K562 (cell line): Measurements from ENCODE around the gene LMAN2L. TPM values are rescaled to one million over a fixed set of nuclear protein-coding genes. Genes with fewer than 3 reads are reported as not detected.
A peak's percentile ranks its signal among the peaks of the same experiment; 100 is the strongest.

Experiments used
- BRF1 ChIP-seq: IDR thresholded peaks from 3 replicates; pipeline ENCODE4 v1.6.1; 2011; ENCODE audit warnings: borderline replicate concordance, mild to moderate bottlenecking; ENCODE audit not compliant: insufficient read length; ENCODE audit errors: extremely low read depth
- EGR1 ChIP-seq: fragments of 450-650 bp; conservative IDR thresholded peaks from 2 replicates; pipeline ENCODE4 v1.6.1; 2017; ENCODE audit warnings: mild to moderate bottlenecking
- MYBL2 ChIP-seq, 2 experiments: fragments of 450-650 bp in 1 of 2; sonication (generic) in 1 of 2; formaldehyde crosslinking in 1 of 2; IDR thresholded peaks; 2 replicates each; pipeline versions ENCODE4 v1.6.1 to v1.8.1; 2017 to 2022; ENCODE audit warnings: borderline replicate concordance in 1 of 2, inconsistent platforms in 1 of 2, low read depth in 1 of 2, mild to moderate bottlenecking in 1 of 2, missing genetic modification reagents in 1 of 2, moderate library complexity in 1 of 2
- NFE2 ChIP-seq: IDR thresholded peaks from 2 replicates; pipeline ENCODE4 v1.6.1; 2014; ENCODE audit warnings: antibody characterized with exemption, low read depth
- RB1 ChIP-seq: fragments of 450-650 bp; IDR thresholded peaks from 2 replicates; pipeline ENCODE4 v1.6.1; 2017; ENCODE audit warnings: low read depth, mild to moderate bottlenecking
- TRIM24 ChIP-seq, 2 experiments: fragments of 450-650 bp; IDR thresholded peaks; 2 replicates each; pipeline ENCODE4 v1.6.1; 2016
- ZNF589 ChIP-seq: fragments of 200-800 bp; sonication (Bioruptor generic); IDR thresholded peaks from 2 replicates; pipeline ENCODE4 v1.6.1; 2016; ENCODE audit warnings: low read depth, missing genetic modification characterization, missing compliant biosample characterization
- polyA plus RNA-seq, 8 experiments: library from polyadenylated mRNA; depleted of rRNA in 4 of 8; stranded (reverse) in 5 of 8; unstranded in 3 of 8; fragments of >200 nt; fragmentation: Nextera tagmentation in 2 of 8; fragmentation: Illumina TruSeq in 1 of 8; extraction: Ambion mirVana in 2 of 8; extraction: Trizol in 1 of 8; gene quantifications; 2 replicates each; pipeline versions ENCODE4 v1.2.1 to v1.2.3, GENCODE V29; 2011 to 2014; ENCODE audit warnings: inconsistent platforms in 1 of 8, missing spikeins in 1 of 8
- total RNA-seq, 7 experiments: library from RNA; depleted of rRNA in 6 of 7; stranded (reverse); fragments of >200 nt in 6 of 7; fragmentation: Illumina TruSeq in 2 of 7; extraction: Trizol in 2 of 7; gene quantifications; 2 replicates each; pipeline versions ENCODE4 v1.2.1 to v1.2.3, GENCODE V29; 2011 to 2021; ENCODE audit warnings: low replicate concordance in 1 of 7
- TF ChIP-seq, protein P1 (sequence below): fragments of 250-450 bp; sonication (Bioruptor Pico); IDR thresholded peaks from 2 replicates; pipeline ENCODE4 v1.5.1; 2021; ENCODE audit warnings: mild to moderate bottlenecking
- TF ChIP-seq, protein P2 (sequence below): fragments of 450-650 bp; formaldehyde crosslinking; IDR thresholded peaks from 2 replicates; pipeline ENCODE4 v1.4.0; 2020; ENCODE audit warnings: mild to moderate bottlenecking, moderate library complexity
- TF ChIP-seq, protein P3 (sequence below): sonication (generic); formaldehyde crosslinking; IDR thresholded peaks from 2 replicates; pipeline ENCODE4 v1.8.0; 2023; ENCODE audit warnings: mild to moderate bottlenecking, missing genetic modification reagents
- TF ChIP-seq, protein P4 (sequence below): fragments of 250-450 bp; sonication (Bioruptor Pico); IDR thresholded peaks from 2 replicates; pipeline ENCODE4 v1.5.0; 2021
- TF ChIP-seq, protein P5 (sequence below): fragments of 450-650 bp; IDR thresholded peaks from 2 replicates; pipeline ENCODE4 v1.6.1; 2018; ENCODE audit not compliant: partially characterized antibody
- TF ChIP-seq, protein P6 (sequence below): sonication (generic); formaldehyde crosslinking; IDR thresholded peaks from 2 replicates; pipeline ENCODE4 v1.9.0; 2022; ENCODE audit warnings: mild to moderate bottlenecking, missing genetic modification reagents

LMAN2L gene
- total and polyA plus RNA-seq, 9 of the 15 experiments (the other 6 are each of a cell fraction or from before 2014, with no cell fraction given) = 7.2 to 37.7 (median 12.5) TPM

DNA sequence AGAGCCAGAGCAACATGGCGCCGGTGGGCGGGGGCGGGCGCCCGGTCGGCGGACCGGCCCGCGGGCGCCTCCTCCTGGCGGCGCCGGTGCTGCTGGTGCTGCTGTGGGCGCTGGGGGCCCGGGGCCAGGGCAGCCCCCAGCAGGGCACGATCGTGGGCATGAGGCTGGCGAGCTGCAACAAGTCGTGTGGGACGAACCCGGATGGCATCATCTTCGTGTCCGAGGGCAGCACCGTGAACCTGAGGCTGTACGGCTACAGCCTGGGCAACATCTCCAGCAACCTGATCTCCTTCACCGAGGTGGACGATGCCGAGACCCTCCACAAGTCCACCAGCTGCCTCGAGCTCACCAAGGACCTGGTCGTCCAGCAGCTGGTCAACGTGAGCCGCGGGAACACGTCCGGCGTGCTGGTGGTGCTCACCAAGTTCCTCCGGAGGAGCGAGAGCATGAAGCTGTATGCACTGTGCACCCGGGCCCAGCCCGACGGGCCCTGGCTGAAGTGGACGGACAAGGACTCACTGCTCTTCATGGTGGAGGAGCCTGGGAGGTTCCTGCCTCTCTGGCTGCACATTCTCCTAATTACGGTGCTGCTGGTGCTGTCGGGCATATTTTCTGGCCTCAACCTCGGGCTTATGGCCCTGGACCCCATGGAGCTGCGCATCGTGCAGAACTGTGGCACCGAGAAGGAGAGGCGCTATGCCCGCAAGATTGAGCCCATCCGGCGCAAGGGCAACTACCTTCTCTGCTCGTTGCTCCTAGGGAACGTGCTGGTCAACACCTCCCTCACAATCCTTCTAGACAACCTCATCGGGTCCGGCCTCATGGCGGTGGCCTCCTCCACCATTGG, 21.3 kb upstream of the LMAN2L start (continued):
- TF ChIP-seq BRF1 (no peak), EGR1 (no peak), MYBL2 (IDR thresholded peaks at IDR 0.05; ENCODE audit: low read depth) (no peak), MYBL2 (CRISPR knock-in tag; IDR thresholded peaks at IDR 0.05; ENCODE audit: borderline replicate concordance) (no peak), RB1 (peak; percentile 82), TRIM24 (IDR thresholded peaks at IDR 0.05) (no peak), ZNF589 (peak; percentile 45; the same call in 1 of the 2 replicates), NFE2 (no peak)
- TF ChIP-seq, protein P1, sequence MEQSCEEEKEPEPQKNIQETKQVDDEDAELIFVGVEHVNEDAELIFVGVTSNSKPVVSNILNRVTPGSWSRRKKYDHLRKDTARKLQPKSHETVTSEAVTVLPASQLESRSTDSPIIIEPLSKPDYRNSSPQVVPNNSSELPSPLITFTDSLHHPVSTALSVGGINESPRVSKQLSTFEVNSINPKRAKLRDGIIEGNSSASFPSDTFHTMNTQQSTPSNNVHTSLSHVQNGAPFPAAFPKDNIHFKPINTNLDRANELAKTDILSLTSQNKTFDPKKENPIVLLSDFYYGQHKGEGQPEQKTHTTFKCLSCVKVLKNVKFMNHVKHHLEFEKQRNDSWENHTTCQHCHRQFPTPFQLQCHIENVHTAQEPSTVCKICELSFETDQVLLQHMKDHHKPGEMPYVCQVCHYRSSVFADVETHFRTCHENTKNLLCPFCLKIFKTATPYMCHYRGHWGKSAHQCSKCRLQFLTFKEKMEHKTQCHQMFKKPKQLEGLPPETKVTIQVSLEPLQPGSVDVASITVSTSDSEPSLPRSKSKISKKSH (CRISPR knock-in tag) = no peak
- TF ChIP-seq, protein P2, sequence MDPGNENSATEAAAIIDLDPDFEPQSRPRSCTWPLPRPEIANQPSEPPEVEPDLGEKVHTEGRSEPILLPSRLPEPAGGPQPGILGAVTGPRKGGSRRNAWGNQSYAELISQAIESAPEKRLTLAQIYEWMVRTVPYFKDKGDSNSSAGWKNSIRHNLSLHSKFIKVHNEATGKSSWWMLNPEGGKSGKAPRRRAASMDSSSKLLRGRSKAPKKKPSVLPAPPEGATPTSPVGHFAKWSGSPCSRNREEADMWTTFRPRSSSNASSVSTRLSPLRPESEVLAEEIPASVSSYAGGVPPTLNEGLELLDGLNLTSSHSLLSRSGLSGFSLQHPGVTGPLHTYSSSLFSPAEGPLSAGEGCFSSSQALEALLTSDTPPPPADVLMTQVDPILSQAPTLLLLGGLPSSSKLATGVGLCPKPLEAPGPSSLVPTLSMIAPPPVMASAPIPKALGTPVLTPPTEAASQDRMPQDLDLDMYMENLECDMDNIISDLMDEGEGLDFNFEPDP (CRISPR knock-in tag) = no peak
- TF ChIP-seq, protein P3, sequence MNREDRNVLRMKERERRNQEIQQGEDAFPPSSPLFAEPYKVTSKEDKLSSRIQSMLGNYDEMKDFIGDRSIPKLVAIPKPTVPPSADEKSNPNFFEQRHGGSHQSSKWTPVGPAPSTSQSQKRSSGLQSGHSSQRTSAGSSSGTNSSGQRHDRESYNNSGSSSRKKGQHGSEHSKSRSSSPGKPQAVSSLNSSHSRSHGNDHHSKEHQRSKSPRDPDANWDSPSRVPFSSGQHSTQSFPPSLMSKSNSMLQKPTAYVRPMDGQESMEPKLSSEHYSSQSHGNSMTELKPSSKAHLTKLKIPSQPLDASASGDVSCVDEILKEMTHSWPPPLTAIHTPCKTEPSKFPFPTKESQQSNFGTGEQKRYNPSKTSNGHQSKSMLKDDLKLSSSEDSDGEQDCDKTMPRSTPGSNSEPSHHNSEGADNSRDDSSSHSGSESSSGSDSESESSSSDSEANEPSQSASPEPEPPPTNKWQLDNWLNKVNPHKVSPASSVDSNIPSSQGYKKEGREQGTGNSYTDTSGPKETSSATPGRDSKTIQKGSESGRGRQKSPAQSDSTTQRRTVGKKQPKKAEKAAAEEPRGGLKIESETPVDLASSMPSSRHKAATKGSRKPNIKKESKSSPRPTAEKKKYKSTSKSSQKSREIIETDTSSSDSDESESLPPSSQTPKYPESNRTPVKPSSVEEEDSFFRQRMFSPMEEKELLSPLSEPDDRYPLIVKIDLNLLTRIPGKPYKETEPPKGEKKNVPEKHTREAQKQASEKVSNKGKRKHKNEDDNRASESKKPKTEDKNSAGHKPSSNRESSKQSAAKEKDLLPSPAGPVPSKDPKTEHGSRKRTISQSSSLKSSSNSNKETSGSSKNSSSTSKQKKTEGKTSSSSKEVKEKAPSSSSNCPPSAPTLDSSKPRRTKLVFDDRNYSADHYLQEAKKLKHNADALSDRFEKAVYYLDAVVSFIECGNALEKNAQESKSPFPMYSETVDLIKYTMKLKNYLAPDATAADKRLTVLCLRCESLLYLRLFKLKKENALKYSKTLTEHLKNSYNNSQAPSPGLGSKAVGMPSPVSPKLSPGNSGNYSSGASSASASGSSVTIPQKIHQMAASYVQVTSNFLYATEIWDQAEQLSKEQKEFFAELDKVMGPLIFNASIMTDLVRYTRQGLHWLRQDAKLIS = no peak
- TF ChIP-seq, protein P4, sequence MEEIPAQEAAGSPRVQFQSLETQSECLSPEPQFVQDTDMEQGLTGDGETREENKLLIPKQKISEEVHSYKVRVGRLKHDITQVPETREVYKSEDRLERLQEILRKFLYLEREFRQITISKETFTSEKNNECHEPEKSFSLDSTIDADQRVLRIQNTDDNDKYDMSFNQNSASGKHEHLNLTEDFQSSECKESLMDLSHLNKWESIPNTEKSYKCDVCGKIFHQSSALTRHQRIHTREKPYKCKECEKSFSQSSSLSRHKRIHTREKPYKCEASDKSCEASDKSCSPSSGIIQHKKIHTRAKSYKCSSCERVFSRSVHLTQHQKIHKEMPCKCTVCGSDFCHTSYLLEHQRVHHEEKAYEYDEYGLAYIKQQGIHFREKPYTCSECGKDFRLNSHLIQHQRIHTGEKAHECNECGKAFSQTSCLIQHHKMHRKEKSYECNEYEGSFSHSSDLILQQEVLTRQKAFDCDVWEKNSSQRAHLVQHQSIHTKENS = no peak
- TF ChIP-seq, protein P5, sequence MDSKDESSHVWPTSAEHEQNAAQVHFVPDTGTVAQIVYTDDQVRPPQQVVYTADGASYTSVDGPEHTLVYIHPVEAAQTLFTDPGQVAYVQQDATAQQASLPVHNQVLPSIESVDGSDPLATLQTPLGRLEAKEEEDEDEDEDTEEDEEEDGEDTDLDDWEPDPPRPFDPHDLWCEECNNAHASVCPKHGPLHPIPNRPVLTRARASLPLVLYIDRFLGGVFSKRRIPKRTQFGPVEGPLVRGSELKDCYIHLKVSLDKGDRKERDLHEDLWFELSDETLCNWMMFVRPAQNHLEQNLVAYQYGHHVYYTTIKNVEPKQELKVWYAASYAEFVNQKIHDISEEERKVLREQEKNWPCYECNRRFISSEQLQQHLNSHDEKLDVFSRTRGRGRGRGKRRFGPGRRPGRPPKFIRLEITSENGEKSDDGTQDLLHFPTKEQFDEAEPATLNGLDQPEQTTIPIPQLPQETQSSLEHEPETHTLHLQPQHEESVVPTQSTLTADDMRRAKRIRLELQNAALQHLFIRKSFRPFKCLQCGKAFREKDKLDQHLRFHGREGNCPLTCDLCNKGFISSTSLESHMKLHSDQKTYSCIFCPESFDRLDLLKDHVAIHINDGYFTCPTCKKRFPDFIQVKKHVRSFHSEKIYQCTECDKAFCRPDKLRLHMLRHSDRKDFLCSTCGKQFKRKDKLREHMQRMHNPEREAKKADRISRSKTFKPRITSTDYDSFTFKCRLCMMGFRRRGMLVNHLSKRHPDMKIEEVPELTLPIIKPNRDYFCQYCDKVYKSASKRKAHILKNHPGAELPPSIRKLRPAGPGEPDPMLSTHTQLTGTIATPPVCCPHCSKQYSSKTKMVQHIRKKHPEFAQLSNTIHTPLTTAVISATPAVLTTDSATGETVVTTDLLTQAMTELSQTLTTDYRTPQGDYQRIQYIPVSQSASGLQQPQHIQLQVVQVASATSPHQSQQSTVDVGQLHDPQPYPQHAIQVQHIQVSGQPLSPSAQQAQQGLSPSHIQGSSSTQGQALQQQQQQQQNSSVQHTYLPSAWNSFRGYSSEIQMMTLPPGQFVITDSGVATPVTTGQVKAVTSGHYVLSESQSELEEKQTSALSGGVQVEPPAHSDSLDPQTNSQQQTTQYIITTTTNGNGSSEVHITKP = no peak
- TF ChIP-seq, protein P6, sequence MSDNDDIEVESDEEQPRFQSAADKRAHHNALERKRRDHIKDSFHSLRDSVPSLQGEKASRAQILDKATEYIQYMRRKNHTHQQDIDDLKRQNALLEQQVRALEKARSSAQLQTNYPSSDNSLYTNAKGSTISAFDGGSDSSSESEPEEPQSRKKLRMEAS = peak; percentile 59
